WTC11 (cell line): ENCODE data around the gene TP53I3. TPM values are rescaled to one million over a fixed set of nuclear protein-coding genes. Genes with fewer than 3 reads are reported as not detected.
"Not testable (repeated sequence)": the region's sequence is repeated elsewhere in the genome, so short reads cannot be mapped to it uniquely, and the experiment has no call there.

Source experiments
- ATAC-seq: fragments of 200-7000 bp; cut with Tn5 transposase; 2 replicates; pipeline ENCODE4 v1.10.0; 2021; ENCODE audit warnings: mild to moderate bottlenecking, moderate library complexity
- CTCF ChIA-PET: fragments of 300-600 bp; sonication (Branson Sonifier 250); formaldehyde crosslinking; loops from one replicate; lab custom pipeline; 2021; ENCODE audit warnings: antibody characterized with exemption; lab: Charles Lee
- POLR2A ChIA-PET: fragments of 350-600 bp; sonication (Branson Sonifier 250); formaldehyde crosslinking; loops from one replicate; lab custom pipeline; 2021; ENCODE audit warnings: antibody characterized with exemption; lab: Charles Lee
- DNase-seq: peaks from one replicate; pipeline ENCODE4 v3.0.0; 2021; ENCODE audit warnings: low spot score
- H3K27ac Mint-ChIP-seq: 2 replicates; pipeline ENCODE4 v1.8.0; 2021; ENCODE audit warnings: mixed read lengths
- H3K27me3 Mint-ChIP-seq: 2 replicates; pipeline ENCODE4 v1.8.0; 2021; ENCODE audit warnings: low read depth, mild to moderate bottlenecking, moderate library complexity, mixed read lengths
- H3K36me3 Mint-ChIP-seq: 2 replicates; pipeline ENCODE4 v1.8.0; 2021; ENCODE audit warnings: mixed read lengths
- H3K4me1 Mint-ChIP-seq: 2 replicates; pipeline ENCODE4 v1.8.0; 2022; ENCODE audit warnings: mixed read lengths
- H3K4me3 Mint-ChIP-seq: 2 replicates; pipeline ENCODE4 v1.8.0; 2021; ENCODE audit warnings: mild to moderate bottlenecking, moderate library complexity, mixed read lengths
- H3K9me3 Mint-ChIP-seq: 2 replicates; pipeline ENCODE4 v1.8.0; 2021; ENCODE audit warnings: mixed read lengths
- CREB1 ChIP-seq: sonication (generic); formaldehyde crosslinking; IDR thresholded peaks from 2 replicates; pipeline ENCODE4 v1.8.0; 2023; ENCODE audit warnings: mild to moderate bottlenecking, missing genetic modification reagents
- CREM ChIP-seq: sonication (generic); formaldehyde crosslinking; IDR thresholded peaks from 2 replicates; pipeline ENCODE4 v1.8.1; 2022; ENCODE audit warnings: mild to moderate bottlenecking, missing genetic modification reagents, moderate library complexity
- FOXK1 ChIP-seq: sonication (generic); formaldehyde crosslinking; IDR thresholded peaks from 2 replicates; pipeline ENCODE4 v1.8.0; 2022; ENCODE audit warnings: mild to moderate bottlenecking, moderate library complexity, missing genetic modification reagents
- FOXP1 ChIP-seq: sonication (generic); formaldehyde crosslinking; IDR thresholded peaks from 2 replicates; pipeline ENCODE4 v1.8.0; 2022; ENCODE audit warnings: missing genetic modification reagents, mild to moderate bottlenecking, moderate library complexity, borderline replicate concordance
- GABPB1 ChIP-seq: sonication (generic); formaldehyde crosslinking; IDR thresholded peaks from 2 replicates; pipeline ENCODE4 v1.8.1; 2023; ENCODE audit warnings: mild to moderate bottlenecking, missing genetic modification reagents
- GRHL2 ChIP-seq: fragments of 250-450 bp; sonication (Bioruptor Pico); IDR thresholded peaks from 2 replicates; pipeline ENCODE4 v1.8.0; 2022; ENCODE audit warnings: mild to moderate bottlenecking, moderate library complexity; ENCODE audit not compliant: insufficient replicate concordance, severe bottlenecking
- MYBL2 ChIP-seq: sonication (generic); formaldehyde crosslinking; IDR thresholded peaks from 2 replicates; pipeline ENCODE4 v1.8.1; 2023; ENCODE audit warnings: mild to moderate bottlenecking, moderate library complexity, missing genetic modification reagents
- NR1H2 ChIP-seq: sonication (generic); formaldehyde crosslinking; IDR thresholded peaks from 2 replicates; pipeline ENCODE4 v1.9.0; 2021; ENCODE audit warnings: mild to moderate bottlenecking, moderate library complexity, missing genetic modification reagents
- NR3C1 ChIP-seq: sonication (generic); formaldehyde crosslinking; conservative IDR thresholded peaks from 2 replicates; pipeline ENCODE4 v1.8.1; 2023; ENCODE audit warnings: low read depth, mild to moderate bottlenecking, missing genetic modification reagents
- SOX15 ChIP-seq: fragments of 250-450 bp; sonication (Bioruptor Pico); IDR thresholded peaks from 2 replicates; pipeline ENCODE4 v1.9.0; 2021; ENCODE audit warnings: mild to moderate bottlenecking
- TCF7 ChIP-seq: sonication (generic); formaldehyde crosslinking; IDR thresholded peaks from 2 replicates; pipeline ENCODE4 v1.8.0; 2022; ENCODE audit warnings: mild to moderate bottlenecking, low read depth, missing genetic modification reagents, moderate library complexity
- TEAD1 ChIP-seq: sonication (generic); formaldehyde crosslinking; IDR thresholded peaks from 2 replicates; pipeline ENCODE4 v1.8.0; 2022; ENCODE audit warnings: mild to moderate bottlenecking, missing genetic modification reagents
- total RNA-seq: library from RNA; stranded (reverse); gene quantifications from 3 replicates; pipeline ENCODE4 v1.2.3, GENCODE V29; 2021
- TF ChIP-seq, protein P1 (sequence below): sonication (generic); formaldehyde crosslinking; IDR thresholded peaks from 2 replicates; pipeline ENCODE4 v1.8.0; 2022; ENCODE audit warnings: mild to moderate bottlenecking, missing genetic modification reagents
- TF ChIP-seq, protein P2 (sequence below): sonication (generic); formaldehyde crosslinking; IDR thresholded peaks from 2 replicates; pipeline ENCODE4 v1.8.0; 2022; ENCODE audit warnings: mild to moderate bottlenecking, missing genetic modification reagents
- TF ChIP-seq, protein P3 (sequence below): sonication (generic); formaldehyde crosslinking; IDR thresholded peaks from 2 replicates; pipeline ENCODE4 v1.8.1; 2022; ENCODE audit warnings: missing genetic modification reagents, borderline replicate concordance
- TF ChIP-seq, protein P4 (sequence below): fragments of 250-450 bp; sonication (Bioruptor Pico); IDR thresholded peaks from 2 replicates; pipeline ENCODE4 v1.9.0; 2021; ENCODE audit warnings: mild to moderate bottlenecking

TP53I3 gene
- total RNA-seq, 1 experiment from 2014 or later: 32.9 TPM

DNA sequence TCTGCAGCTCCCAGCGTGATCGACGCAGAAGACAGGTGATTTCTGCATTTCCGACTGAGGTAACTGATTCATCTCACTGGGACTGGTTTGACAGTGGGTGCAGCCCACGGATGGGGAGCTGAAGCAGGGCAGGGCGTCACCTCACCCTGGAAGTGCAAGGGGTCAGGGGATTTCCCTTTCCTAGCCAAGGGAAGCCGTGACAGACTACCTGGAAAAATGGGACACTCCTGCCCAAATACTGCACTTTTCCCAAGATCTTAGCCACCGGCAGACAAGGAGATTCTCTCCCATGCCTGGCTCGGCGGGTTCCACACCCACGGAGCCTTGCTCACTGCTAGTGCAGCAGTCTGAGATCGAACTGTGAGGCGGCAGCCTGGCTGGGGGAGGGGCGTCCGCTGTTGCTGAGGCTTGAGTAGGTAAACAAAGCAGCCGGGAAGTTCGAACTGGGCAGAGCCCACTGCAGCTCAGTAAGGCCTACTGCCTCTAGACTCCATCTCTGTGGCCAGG lies 10.6 kb upstream of the TP53I3 start:
- H3K9me3 Mint-ChIP-seq, ATAC-seq, H3K36me3 Mint-ChIP-seq: not testable (repeated sequence)
- Mint-ChIP-seq H3K4me1 (peaks cover 11% of the 10 kb centered on the region), H3K27me3 (peaks cover 13% of the 10 kb centered on the region; the same call in 1 of the 2 replicates), H3K4me3 (peak overlapping the region; percentile 34), H3K27ac (0 out of 2 replicates have a peak overlapping the region, but pooled peaks have one; percentile 29)
- TF ChIP-seq FOXP1 (CRISPR knock-in tag) (0 out of 2 replicates have a peak, but pooled peaks have one; percentile 22), GABPB1 (CRISPR knock-in tag) (peak; percentile 38; the same call in 1 of the 2 replicates), FOXK1 (CRISPR knock-in tag) (peak; percentile 82)
- TF ChIP-seq, protein P1, sequence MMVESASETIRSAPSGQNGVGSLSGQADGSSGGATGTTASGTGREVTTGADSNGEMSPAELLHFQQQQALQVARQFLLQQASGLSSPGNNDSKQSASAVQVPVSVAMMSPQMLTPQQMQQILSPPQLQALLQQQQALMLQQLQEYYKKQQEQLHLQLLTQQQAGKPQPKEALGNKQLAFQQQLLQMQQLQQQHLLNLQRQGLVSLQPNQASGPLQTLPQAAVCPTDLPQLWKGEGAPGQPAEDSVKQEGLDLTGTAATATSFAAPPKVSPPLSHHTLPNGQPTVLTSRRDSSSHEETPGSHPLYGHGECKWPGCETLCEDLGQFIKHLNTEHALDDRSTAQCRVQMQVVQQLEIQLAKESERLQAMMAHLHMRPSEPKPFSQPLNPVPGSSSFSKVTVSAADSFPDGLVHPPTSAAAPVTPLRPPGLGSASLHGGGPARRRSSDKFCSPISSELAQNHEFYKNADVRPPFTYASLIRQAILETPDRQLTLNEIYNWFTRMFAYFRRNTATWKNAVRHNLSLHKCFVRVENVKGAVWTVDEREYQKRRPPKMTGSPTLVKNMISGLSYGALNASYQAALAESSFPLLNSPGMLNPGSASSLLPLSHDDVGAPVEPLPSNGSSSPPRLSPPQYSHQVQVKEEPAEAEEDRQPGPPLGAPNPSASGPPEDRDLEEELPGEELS: 0 out of 2 replicates have a peak, but pooled peaks have one; percentile 19
- ChIA-PET POLR2A (interaction anchor here (1.5 kb wide), 1 partner anchor 28 kb away, joined by 3 read pairs; the partner anchor contains the start of genes FAM228B and PFN4), CTCF (interaction anchor here (0.7 to 2.3 kb wide), 2 partner anchors 11 to 18 kb away, joined by 3 to 15 read pairs; partner anchors contain the start of gene TP53I3)
- peak; percentile 53 for DNase-seq

DNA sequence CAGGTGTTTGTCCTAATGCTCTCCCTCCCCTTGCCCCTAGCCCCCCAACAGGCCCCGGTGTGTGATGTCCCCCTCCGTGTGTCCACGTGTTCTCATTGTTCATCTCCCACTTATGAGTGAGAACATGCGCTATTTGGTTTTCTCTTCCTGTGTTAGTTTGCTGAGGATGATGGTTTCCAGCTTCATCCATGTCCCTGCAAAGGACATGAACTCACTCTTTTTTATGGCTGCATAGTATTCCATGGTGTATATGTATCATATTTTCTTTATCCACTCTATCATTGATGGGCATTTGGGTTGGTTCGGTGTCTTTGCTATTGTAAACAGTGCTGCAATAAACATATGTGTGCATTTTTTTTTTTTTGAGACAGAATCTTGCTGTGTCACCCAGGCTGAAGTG lies 8.6 kb upstream of the TP53I3 start:
- CTCF ChIA-PET: interaction anchor here (1.3 kb wide), 1 partner anchor 9 kb away, joined by 3 read pairs; the partner anchor contains the start of gene TP53I3
- peaks cover 11% of the 10 kb centered on the region for H3K4me1 Mint-ChIP-seq
- H3K9me3 Mint-ChIP-seq, ATAC-seq, POLR2A ChIA-PET, H3K36me3 Mint-ChIP-seq, H3K27ac Mint-ChIP-seq, DNase-seq, H3K27me3 Mint-ChIP-seq, H3K4me3 Mint-ChIP-seq: not testable (repeated sequence)

DNA sequence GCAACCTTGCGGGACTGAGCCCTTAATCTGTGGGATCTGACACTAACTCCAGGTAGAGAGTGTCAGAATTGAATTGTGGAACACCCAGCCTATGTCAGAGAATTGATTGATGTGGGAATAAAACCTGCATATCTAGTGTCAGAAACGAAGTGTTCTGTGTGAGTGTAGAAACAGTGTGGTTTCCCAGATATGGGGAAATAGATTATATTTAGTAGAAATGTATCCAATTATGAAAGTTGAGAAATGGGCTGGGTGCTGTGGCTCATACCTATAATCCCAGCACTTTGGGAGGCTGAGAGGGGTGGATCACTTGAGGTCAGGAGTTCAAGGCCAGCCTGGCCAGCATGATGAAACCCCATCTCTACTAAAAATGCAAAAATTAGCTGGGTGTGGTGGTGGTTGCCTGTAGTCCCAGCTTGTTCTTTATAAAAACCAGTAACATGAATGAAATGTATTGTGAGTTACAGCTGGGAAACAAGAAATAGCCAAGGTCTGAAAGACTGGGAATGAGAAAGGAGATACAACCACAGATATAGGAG lies 4.3 kb upstream of the TP53I3 start:
- ChIA-PET POLR2A (no interaction called here), CTCF (interaction anchor here (1.3 kb wide), 1 partner anchor 12 kb away, joined by 3 read pairs; no protein-coding TSS in a partner anchor)
- ATAC-seq (no peak), DNase-seq (no peak)
- Mint-ChIP-seq H3K27me3 (no peaks in the 10 kb centered on the region; the same call in 1 of the 2 replicates), H3K36me3 (no peaks in the 10 kb centered on the region), H3K27ac (0 out of 2 replicates have a peak overlapping the region, but pooled peaks have one; percentile 23), H3K4me3 (no peak overlapping the region), H3K9me3 (peaks cover 3% of the 10 kb centered on the region; the same call in 1 of the 2 replicates), H3K4me1 (peaks cover 9% of the 10 kb centered on the region)
- TF ChIP-seq TCF7 (CRISPR knock-in tag): no peak
- peak; percentile 73 for TF ChIP-seq GABPB1 (CRISPR knock-in tag)
- TF ChIP-seq, protein P2, sequence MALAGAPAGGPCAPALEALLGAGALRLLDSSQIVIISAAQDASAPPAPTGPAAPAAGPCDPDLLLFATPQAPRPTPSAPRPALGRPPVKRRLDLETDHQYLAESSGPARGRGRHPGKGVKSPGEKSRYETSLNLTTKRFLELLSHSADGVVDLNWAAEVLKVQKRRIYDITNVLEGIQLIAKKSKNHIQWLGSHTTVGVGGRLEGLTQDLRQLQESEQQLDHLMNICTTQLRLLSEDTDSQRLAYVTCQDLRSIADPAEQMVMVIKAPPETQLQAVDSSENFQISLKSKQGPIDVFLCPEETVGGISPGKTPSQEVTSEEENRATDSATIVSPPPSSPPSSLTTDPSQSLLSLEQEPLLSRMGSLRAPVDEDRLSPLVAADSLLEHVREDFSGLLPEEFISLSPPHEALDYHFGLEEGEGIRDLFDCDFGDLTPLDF (CRISPR knock-in tag): no peak
- no peak for TF ChIP-seq NR1H2 (CRISPR knock-in tag)
- no peak for TF ChIP-seq SOX15 (CRISPR knock-in tag)
- no peak for TF ChIP-seq CREB1 (CRISPR knock-in tag)
- TF ChIP-seq NR3C1 (CRISPR knock-in tag): no peak

DNA sequence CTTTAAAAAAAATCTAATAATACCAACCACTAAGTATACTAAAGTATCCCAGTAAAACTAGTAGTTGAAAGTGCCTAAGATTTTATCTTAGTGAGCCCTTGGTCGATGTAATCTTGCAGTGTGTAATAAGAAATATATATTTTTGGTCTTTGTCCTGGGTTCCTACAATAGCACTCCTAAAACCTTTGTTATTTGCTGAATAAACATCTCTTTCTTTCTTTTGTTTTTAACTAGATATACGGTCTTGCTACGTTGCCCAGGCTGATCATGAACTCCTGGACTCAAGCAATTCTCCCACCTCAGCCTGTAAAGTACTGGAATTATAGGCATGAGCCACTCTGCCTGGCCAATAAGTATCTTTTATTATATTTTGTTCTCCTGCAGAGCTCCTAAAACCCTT lies 2.4 kb upstream of the TP53I3 start:
- Mint-ChIP-seq H3K4me3 (no peak overlapping the region), H3K27ac (no peak overlapping the region), H3K36me3 (peaks cover 9% of the 10 kb centered on the region), H3K27me3 (no peaks in the 10 kb centered on the region), H3K4me1 (peaks cover 20% of the 10 kb centered on the region), H3K9me3 (no peaks in the 10 kb centered on the region)
- ChIA-PET CTCF (no interaction called here), POLR2A (no interaction called here)
- DNase-seq: no peak
- ATAC-seq: no peak
- TF ChIP-seq MYBL2 (no peak), CREM (no peak), FOXK1 (CRISPR knock-in tag) (no peak), TEAD1 (CRISPR knock-in tag) (no peak), GRHL2 (CRISPR knock-in tag) (no peak)
- TF ChIP-seq, protein P3, sequence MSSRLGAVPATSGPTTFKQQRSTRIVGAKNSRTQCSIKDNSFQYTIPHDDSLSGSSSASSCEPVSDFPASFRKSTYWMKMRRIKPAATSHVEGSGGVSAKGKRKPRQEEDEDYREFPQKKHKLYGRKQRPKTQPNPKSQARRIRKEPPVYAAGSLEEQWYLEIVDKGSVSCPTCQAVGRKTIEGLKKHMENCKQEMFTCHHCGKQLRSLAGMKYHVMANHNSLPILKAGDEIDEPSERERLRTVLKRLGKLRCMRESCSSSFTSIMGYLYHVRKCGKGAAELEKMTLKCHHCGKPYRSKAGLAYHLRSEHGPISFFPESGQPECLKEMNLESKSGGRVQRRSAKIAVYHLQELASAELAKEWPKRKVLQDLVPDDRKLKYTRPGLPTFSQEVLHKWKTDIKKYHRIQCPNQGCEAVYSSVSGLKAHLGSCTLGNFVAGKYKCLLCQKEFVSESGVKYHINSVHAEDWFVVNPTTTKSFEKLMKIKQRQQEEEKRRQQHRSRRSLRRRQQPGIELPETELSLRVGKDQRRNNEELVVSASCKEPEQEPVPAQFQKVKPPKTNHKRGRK: no peak
- TF ChIP-seq, protein P4, sequence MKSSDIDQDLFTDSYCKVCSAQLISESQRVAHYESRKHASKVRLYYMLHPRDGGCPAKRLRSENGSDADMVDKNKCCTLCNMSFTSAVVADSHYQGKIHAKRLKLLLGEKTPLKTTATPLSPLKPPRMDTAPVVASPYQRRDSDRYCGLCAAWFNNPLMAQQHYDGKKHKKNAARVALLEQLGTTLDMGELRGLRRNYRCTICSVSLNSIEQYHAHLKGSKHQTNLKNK (CRISPR knock-in tag): no peak
